ENCODE results near the gene SPNS2.

DNA sequence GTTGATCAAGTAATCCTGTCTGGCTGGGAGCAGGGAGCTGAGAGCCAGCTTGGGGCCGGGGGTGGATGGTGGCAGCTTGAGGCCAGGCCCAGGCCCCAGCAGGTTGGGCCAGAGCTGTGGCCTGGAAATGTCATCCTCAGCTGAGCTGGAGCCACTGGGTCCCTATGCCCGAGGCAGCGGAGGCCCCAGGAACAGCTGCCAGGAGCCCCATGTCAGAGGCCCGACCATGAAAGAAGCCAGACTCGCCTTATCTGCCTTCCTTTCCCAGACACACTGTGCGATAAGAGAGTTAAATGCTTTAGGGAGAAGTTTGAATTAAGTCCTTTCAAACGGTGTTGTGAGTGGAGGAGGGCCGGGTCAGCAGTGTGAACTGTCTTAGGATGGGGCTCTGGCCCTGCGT, 89.1 kb downstream of the SPNS2 start:
- TF ChIP-seq EZH2 (IDR thresholded peaks at IDR 0.05; ENCODE audit: borderline replicate concordance, low read length), result no peak
- TF ChIP-seq, protein P1, sequence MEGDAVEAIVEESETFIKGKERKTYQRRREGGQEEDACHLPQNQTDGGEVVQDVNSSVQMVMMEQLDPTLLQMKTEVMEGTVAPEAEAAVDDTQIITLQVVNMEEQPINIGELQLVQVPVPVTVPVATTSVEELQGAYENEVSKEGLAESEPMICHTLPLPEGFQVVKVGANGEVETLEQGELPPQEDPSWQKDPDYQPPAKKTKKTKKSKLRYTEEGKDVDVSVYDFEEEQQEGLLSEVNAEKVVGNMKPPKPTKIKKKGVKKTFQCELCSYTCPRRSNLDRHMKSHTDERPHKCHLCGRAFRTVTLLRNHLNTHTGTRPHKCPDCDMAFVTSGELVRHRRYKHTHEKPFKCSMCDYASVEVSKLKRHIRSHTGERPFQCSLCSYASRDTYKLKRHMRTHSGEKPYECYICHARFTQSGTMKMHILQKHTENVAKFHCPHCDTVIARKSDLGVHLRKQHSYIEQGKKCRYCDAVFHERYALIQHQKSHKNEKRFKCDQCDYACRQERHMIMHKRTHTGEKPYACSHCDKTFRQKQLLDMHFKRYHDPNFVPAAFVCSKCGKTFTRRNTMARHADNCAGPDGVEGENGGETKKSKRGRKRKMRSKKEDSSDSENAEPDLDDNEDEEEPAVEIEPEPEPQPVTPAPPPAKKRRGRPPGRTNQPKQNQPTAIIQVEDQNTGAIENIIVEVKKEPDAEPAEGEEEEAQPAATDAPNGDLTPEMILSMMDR (conservative IDR thresholded peaks at IDR 0.05 in 1 of 2, IDR thresholded peaks at IDR 0.05 in 1 of 2; ENCODE audit: extremely low read depth in 1 of 2, insufficient read depth in 1 of 2, low read depth in 1 of 2, low read length in 2 of 2), result no peak

All from mammary epithelial cell (primary cell).